GM12878 (cell line): ENCODE results near the gene BDKRB2. TPM values are rescaled to one million over a fixed set of nuclear protein-coding genes. Genes with fewer than 3 reads are reported as not detected.

Experiments used
- ATAC-seq: fragments of 200-7000 bp; cut with Tn5 transposase; 3 replicates; pipeline ENCODE4 v1.9.1; 2020; ENCODE audit warnings: mild to moderate bottlenecking, moderate library complexity
- BruUV-seq: library from RNA; stranded (reverse); fragments of 400-500 nt; replicated peaks from 2 replicates; lab custom pipeline; 2021; lab: Mats Ljungman, UMichigan
- CTCF ChIA-PET: fragments of 300-600 bp; sonication (Branson Sonifier 250); formaldehyde crosslinking; extraction: SDS; loops from one replicate; lab custom pipeline; 2021; ENCODE audit warnings: inconsistent platforms; lab: Yijun Ruan, JAX
- POLR2A ChIA-PET: fragments of 350-600 bp; formaldehyde crosslinking; extraction: SDS; loops from one replicate; lab custom pipeline; 2021; ENCODE audit warnings: inconsistent platforms; lab: Charles Lee
- RAD21 ChIA-PET: fragments of 300-600 bp; sonication (Branson Sonifier 250); formaldehyde crosslinking; loops from one replicate; lab custom pipeline; 2023; ENCODE audit warnings: antibody characterized with exemption; ENCODE audit not compliant: unreplicated experiment; lab: Charles Lee
- SMC1A ChIA-PET: fragments of 300-600 bp; sonication (Branson Sonifier 250); formaldehyde crosslinking; loops from one replicate; lab custom pipeline; 2023; ENCODE audit not compliant: unreplicated experiment, uncharacterized antibody; lab: Charles Lee
- DNase-seq: peaks from one replicate; pipeline ENCODE4 v3.0.0-alpha.2; 2011; ENCODE audit warnings: low read depth, low spot score
- FAIRE-seq: peaks from 3 replicates; lab custom pipeline; 2011; peaks lifted over from hg19 to GRCh38; lab: Jason Lieb, UNC
- H2AFZ ChIP-seq: 2 replicates; pipeline ENCODE4 v1.6.0; 2011; ENCODE audit warnings: low read depth, low read length, control low read depth; ENCODE audit not compliant: control insufficient read depth
- H3K27ac ChIP-seq: 2 replicates; pipeline ENCODE4 v1.5.1; 2011; ENCODE audit warnings: control low read depth; ENCODE audit not compliant: control insufficient read depth, insufficient read depth
- H3K27me3 ChIP-seq, 2 experiments: replicated peaks in 1 of 2; 2 replicates each; pipeline versions ENCODE4 v1.6.0 to v1.6.1; 2011; ENCODE audit warnings: low read length in 1 of 2; ENCODE audit not compliant: control insufficient read depth in 2 of 2, insufficient read depth in 2 of 2
- H3K36me3 ChIP-seq, 2 experiments: 2 replicates each; pipeline ENCODE4 v1.5.1; 2011; ENCODE audit warnings: low read length in 1 of 2; ENCODE audit not compliant: control insufficient read depth in 2 of 2, insufficient read depth in 2 of 2
- H3K4me1 ChIP-seq: 2 replicates; pipeline ENCODE4 v1.6.1; 2011; ENCODE audit warnings: mild to moderate bottlenecking, low read length, moderate library complexity, mixed read lengths; ENCODE audit not compliant: control insufficient read depth, insufficient read depth
- H3K4me2 ChIP-seq: 2 replicates; pipeline ENCODE4 v1.6.0; 2011; ENCODE audit warnings: control low read depth; ENCODE audit not compliant: control insufficient read depth, insufficient read depth
- H3K4me3 ChIP-seq: fragments of 200-600 bp; sonication (generic); 2 replicates; pipeline ENCODE4 v1.5.1; 2016
- H3K79me2 ChIP-seq: 2 replicates; pipeline ENCODE4 v1.6.0; 2011; ENCODE audit warnings: low read length; ENCODE audit not compliant: control insufficient read depth, insufficient read depth
- H3K9ac ChIP-seq: 2 replicates; pipeline ENCODE4 v1.8.0; 2011; ENCODE audit warnings: low read length, control low read depth, mixed read lengths; ENCODE audit not compliant: control insufficient read depth, insufficient read depth
- H3K9me3 ChIP-seq: replicated peaks from 3 replicates; pipeline ENCODE4 v1.5.1; 2011; ENCODE audit warnings: mild to moderate bottlenecking, low read length; ENCODE audit not compliant: control insufficient read depth, insufficient read depth
- H4K20me1 ChIP-seq: 2 replicates; pipeline ENCODE4 v1.6.0; 2011; ENCODE audit not compliant: control insufficient read depth, insufficient read depth
- ELK1 ChIP-seq: IDR thresholded peaks from 2 replicates; pipeline ENCODE4 v1.6.1; 2012; ENCODE audit warnings: low read depth, low read length, improper control_type of control experiment
- KDM1A ChIP-seq: fragments of 200-600 bp; sonication (generic); IDR thresholded peaks from 2 replicates; pipeline ENCODE4 v1.6.1; 2016; ENCODE audit warnings: borderline replicate concordance
- NFYA ChIP-seq: IDR thresholded peaks from 2 replicates; pipeline ENCODE4 v1.6.1; 2011; ENCODE audit warnings: low read depth, mild to moderate bottlenecking, low read length, improper control_type of control experiment, borderline replicate concordance
- NR2C1 ChIP-seq: fragments of 450-650 bp; IDR thresholded peaks from 2 replicates; pipeline ENCODE4 v1.6.1; 2017; ENCODE audit warnings: antibody characterized with exemption, mild to moderate bottlenecking, moderate library complexity
- RELA ChIP-seq: fragments of 450-650 bp; IDR thresholded peaks from 2 replicates; pipeline ENCODE4 v1.8.0; 2014; ENCODE audit warnings: borderline replicate concordance; ENCODE audit not compliant: partially characterized antibody
- ZNF217 ChIP-seq: fragments of 450-650 bp; IDR thresholded peaks from 2 replicates; pipeline ENCODE4 v1.6.1; 2017; ENCODE audit warnings: antibody characterized with exemption, mild to moderate bottlenecking
- ZNF687 ChIP-seq: fragments of 450-650 bp; IDR thresholded peaks from 2 replicates; pipeline ENCODE4 v1.6.1; 2017; ENCODE audit warnings: mild to moderate bottlenecking, moderate library complexity
- ZSCAN29 ChIP-seq: fragments of 450-650 bp; IDR thresholded peaks from 2 replicates; pipeline ENCODE4 v1.6.1; 2017; ENCODE audit warnings: mild to moderate bottlenecking, moderate library complexity
- WGBS: methylation state at CpG from one replicate; pipeline ENCODE4 v1.1.6; 2016; ENCODE audit warnings: low lambda C conversion rate; ENCODE audit not compliant: insufficient replicate concordance, insufficient coverage; ENCODE audit errors: missing lambda C conversion rate; 5-methylcytosine and 5-hydroxymethylcytosine counted together
- in situ Hi-C: fragments of 300-500 bp; cut with MboI; formaldehyde crosslinking; loops from 9 replicates; pipeline ENCODE4 v1.14.3; 2018; ENCODE audit warnings: mixed read lengths
- intact Hi-C: fragments of 100-400 bp; cut with micrococcal nuclease; formaldehyde crosslinking; loops from one replicate; pipeline ENCODE4 v1.14.2; 2022; ENCODE audit not compliant: unreplicated experiment
- polyA plus RNA-seq, 11 experiments: library from polyadenylated mRNA; depleted of rRNA in 4 of 11; unstranded in 6 of 11; stranded (reverse) in 5 of 11; fragments of >200 nt; fragmentation: Nextera tagmentation in 4 of 11; fragmentation: Illumina TruSeq in 1 of 11; extraction: Ambion mirVana in 4 of 11; extraction: Trizol in 1 of 11; gene quantifications; 1 replicate in 1 of 11; 2 replicates in 10 of 11; pipeline versions ENCODE4 v1.2.1 to v1.2.3, GENCODE V29; 2011 to 2016; ENCODE audit warnings: inconsistent platforms in 2 of 11, missing spikeins in 2 of 11, low read depth in 1 of 11
- total RNA-seq, 4 experiments: library from RNA; depleted of rRNA in 3 of 4; stranded (reverse); fragments of >200 nt in 3 of 4; fragmentation: Illumina TruSeq in 1 of 4; extraction: Trizol in 1 of 4; gene quantifications; 2 replicates each; pipeline versions ENCODE4 v1.2.1 to v1.2.3, GENCODE V29; 2013 to 2021

Gene BDKRB2
- total and polyA plus RNA-seq, 10 of the 15 experiments (the other 5 are each of a cell fraction or from before 2014, with no cell fraction given), result 0.08 TPM; not detected in 9

- in situ Hi-C loops (loop anchor here (5.0 kb wide), 1 partner anchor 711 kb away; no protein-coding TSS in a partner anchor), intact Hi-C loops (loop anchor here (2.0 kb wide), 1 partner anchor 275 kb away; no protein-coding TSS in a partner anchor)
- 37% methylated on average over 5 of the region's 5 CpGs for WGBS
- Histone ChIP-seq H3K9me3 (no peaks in the 10 kb centered on the region; the same call in 2 of the 3 replicates), H3K9ac (no peak overlapping the region), H3K4me2 (no peak overlapping the region), H4K20me1 (no peaks in the 10 kb centered on the region)
- DNase-seq, result no peak
- SMC1A ChIA-PET, result interaction anchor here (1.5 to 4.3 kb wide), 5 partner anchors 12 to 715 kb away, joined by 4 to 29 read pairs (median 6); no protein-coding TSS in a partner anchor
- TF ChIP-seq ZSCAN29, result no peak
- no peak for TF ChIP-seq NFYA
- TF ChIP-seq KDM1A, result no peak
- no peak for TF ChIP-seq ZNF217
- no peak for TF ChIP-seq RELA
- no peak for TF ChIP-seq ELK1
- no peak for TF ChIP-seq ZNF687
- no peak for TF ChIP-seq NR2C1
- TF ChIP-seq, all 136 proteins: peak for 0
- no peaks in the 10 kb centered on the region for H3K27me3 ChIP-seq
- ChIA-PET POLR2A (no interaction called here), CTCF (interaction anchor here (0.7 to 5.6 kb wide), 12 partner anchors 12 to 711 kb away, joined by 3 to 71 read pairs (median 5); no protein-coding TSS in a partner anchor), RAD21 (interaction anchor here (0.8 to 2.9 kb wide), 4 partner anchors 59 to 175 kb away, joined by 3 to 14 read pairs (median 3); no protein-coding TSS in a partner anchor)
- no peak for ATAC-seq
- H3K27ac ChIP-seq, result no peak overlapping the region
- FAIRE-seq, result no peak
- H3K79me2 ChIP-seq, result no peaks in the 10 kb centered on the region
- no peaks in the 10 kb centered on the region for H3K36me3 ChIP-seq
- H3K4me3 ChIP-seq, result no peak overlapping the region
- no peaks in the 10 kb centered on the region for H3K4me1 ChIP-seq
- BruUV-seq, result no TSS peak
- H2AFZ ChIP-seq, result no peak overlapping the region
Observed at GRCh38 chr14:96273629-96274028, 69.0 kb downstream of the BDKRB2 start.
